ENCODE measurements around the gene STXBP5L.

STXBP5L gene

DNA sequence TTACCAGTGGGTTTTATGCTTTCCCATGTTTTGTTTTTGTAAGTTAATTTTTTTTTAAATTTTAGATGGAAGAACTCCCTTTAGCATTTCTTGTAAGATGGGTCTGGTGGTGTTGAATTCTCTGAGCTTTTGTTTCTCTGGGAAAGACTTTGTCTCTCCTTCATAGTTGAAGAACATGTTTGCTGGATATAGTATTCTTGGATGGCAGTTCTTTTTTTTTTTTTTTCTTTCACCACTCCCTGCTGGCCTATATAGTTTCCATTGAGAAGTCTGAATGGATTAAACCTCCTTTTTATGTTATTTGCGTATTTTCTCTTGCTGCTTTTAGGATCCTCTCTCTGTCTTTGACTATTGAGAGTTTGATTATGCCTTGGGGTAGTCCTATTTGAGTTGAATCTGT is 18.1 kb downstream of the STXBP5L start:
- H3K4me1 Mint-ChIP-seq (ENCODE audit: low read depth in 2 of 2): no peaks in the 10 kb centered on the region
- no peak overlapping the region for H3K4me3 Mint-ChIP-seq

DNA sequence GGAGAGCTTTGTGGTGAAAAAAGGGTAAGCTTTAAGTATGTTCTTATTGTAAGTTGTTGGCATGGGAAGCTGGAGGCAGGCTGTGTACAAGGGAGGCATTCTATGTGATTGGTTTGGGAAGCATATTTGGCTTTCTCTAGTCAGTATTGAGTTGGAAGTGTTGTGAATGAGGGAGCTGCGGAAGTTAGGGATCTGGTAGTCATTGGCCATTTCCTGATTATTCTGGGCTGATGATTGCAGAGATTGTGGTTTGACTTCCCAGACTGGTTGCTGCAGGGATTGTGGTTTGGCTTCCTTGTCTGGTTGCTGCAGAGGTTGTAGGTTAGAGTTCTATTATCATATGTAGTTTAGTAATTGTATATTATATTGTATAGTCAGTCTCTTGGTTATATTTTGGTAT is 21.0 kb downstream of the STXBP5L start:
- no peak for ATAC-seq (replicated peaks)
- H3K9me3 Mint-ChIP-seq: peaks cover 9 to 10% of the 10 kb centered on the region in 2 donors
- H3K4me1 Mint-ChIP-seq (ENCODE audit: low read depth in 2 of 2): no peaks in the 10 kb centered on the region
- H3K4me3 Mint-ChIP-seq: no peak overlapping the region
- H3K27me3 Mint-ChIP-seq: no peaks in the 10 kb centered on the region
- H3K36me3 Mint-ChIP-seq (ENCODE audit: insufficient read depth): peaks cover 2% of the 10 kb centered on the region
- no peak for DNase-seq
- no peak overlapping the region for H3K27ac Mint-ChIP-seq

More for the DNA sequence above, 18.1 kb downstream of the STXBP5L start:
- Mint-ChIP-seq H3K9me3 (peaks cover 7 to 9% of the 10 kb centered on the region in 2 donors), H3K36me3 (ENCODE audit: insufficient read depth) (peaks cover 2% of the 10 kb centered on the region), H3K27ac (no peak overlapping the region), H3K27me3 (no peaks in the 10 kb centered on the region)
- no peak for DNase-seq
- ATAC-seq (replicated peaks): no peak

DNA sequence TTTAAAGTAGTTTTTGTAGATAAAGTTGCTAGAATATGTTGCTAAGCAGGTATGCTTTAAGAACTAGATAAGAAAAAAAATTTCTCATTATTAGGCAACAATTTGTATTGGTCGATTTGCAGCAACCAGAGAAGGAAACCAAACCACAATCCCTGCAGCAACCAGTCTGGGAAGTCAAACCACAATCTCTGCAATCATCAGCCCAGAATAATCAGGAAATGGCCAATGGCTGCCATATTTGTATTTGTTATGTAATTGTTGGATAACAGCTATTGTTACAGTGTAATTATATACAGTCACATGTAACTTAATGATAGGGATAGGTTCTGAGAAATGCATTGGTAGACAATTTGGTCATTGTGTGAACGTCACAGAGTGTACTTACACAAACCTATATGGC is 23.6 kb downstream of the STXBP5L start:
- Mint-ChIP-seq H3K9me3 (peaks cover under 1 to 6% of the 10 kb centered on the region in 2 donors), H3K4me3 (no peak overlapping the region), H3K27me3 (no peaks in the 10 kb centered on the region), H3K36me3 (ENCODE audit: insufficient read depth) (peaks cover 2% of the 10 kb centered on the region), H3K27ac (no peak overlapping the region), H3K4me1 (ENCODE audit: low read depth in 2 of 2) (no peaks in the 10 kb centered on the region)
- ATAC-seq (replicated peaks): no peak
- DNase-seq: no peak

DNA sequence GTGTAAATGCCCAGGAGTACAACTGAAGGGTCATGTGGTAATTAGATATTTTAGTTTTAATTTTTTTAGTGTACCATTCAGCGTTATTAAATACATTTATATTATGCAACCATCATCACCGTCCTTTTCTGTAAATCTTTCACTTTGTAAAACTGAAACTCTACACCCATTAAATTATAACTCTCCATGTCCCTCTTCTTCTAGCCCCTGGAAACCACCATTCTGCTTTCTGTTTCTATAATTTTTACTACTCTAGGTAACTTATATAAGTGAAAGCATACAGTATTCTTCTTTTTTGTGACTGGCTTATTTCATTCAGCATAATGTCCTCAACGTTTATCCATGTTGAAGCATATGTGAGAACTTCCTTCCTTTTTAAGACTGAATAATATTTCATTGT is 48.1 kb downstream of the STXBP5L start:
- H3K9me3 Mint-ChIP-seq: peaks cover 0 to 4% of the 10 kb centered on the region in 2 donors
- H3K27me3 Mint-ChIP-seq: no peaks in the 10 kb centered on the region
- ATAC-seq (replicated peaks): no peak
- H3K27ac Mint-ChIP-seq: no peak overlapping the region
- H3K36me3 Mint-ChIP-seq (ENCODE audit: insufficient read depth): no peaks in the 10 kb centered on the region
- no peaks in the 10 kb centered on the region for H3K4me1 Mint-ChIP-seq (ENCODE audit: low read depth in 2 of 2)
- no peak overlapping the region for H3K4me3 Mint-ChIP-seq
- no peak for DNase-seq

DNA sequence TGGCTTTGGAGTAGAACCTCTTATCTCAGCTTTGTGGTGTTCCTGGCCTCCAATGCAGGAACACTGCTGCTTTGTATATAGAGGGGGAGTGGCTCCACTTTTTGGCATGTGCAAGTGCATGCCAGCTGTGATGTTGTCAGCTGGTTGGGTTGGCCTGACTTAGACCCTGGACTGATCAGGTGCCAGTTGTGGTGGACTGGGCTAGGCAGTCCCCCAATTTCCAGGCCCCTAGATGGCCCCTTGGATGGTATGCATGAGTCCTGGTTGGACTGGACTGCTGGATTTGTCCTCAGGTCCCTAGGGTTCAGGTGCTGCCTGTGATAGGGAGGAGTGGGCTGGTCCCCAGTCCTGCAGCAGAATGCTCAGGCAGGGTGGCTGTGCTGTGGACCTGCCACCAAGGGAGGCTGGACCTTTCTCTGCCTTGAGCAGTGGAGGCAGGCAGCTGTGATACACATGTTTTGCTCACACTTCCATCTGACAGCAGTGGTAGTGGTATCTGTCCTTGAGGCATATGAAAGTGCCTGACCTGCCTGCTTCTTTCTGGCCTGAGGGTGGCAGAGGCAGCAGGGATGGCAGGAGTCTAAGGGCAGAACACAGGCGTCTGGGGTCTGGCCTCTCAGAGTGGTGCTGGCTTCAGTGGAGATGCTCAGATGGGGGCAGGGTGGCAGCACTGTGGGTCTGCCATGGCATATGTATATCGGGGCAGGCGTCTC is 74.8 kb downstream of the STXBP5L start:
- peaks cover 15 to 23% of the 10 kb centered on the region in 2 donors for H3K9me3 Mint-ChIP-seq
- H3K36me3 Mint-ChIP-seq (ENCODE audit: insufficient read depth): no peaks in the 10 kb centered on the region
- H3K4me3 Mint-ChIP-seq: no peak overlapping the region
- no peak for ATAC-seq (replicated peaks)
- DNase-seq: no peak
- no peaks in the 10 kb centered on the region for H3K4me1 Mint-ChIP-seq (ENCODE audit: low read depth in 2 of 2)
- no peak overlapping the region for H3K27ac Mint-ChIP-seq
- no peaks in the 10 kb centered on the region for H3K27me3 Mint-ChIP-seq

DNA sequence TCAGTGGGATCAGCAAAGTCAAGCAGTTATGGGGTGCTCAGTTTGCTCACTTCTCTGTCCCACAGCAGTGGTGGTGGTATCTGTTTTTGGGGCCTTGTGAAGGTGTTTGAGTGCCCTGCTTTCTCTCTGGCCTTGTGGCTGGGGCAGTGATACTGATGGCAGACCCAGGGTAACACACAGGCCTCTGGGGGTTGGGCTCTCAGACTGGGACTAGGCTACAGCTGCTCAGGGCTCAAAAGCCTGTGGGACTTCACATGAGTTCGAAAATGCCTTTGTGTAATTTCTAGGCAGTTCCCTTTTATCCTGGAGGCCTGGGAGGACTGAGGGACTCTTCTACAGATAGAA is 75.3 kb downstream of the STXBP5L start:
- DNase-seq: no peak
- no peaks in the 10 kb centered on the region for H3K36me3 Mint-ChIP-seq (ENCODE audit: insufficient read depth)
- H3K4me3 Mint-ChIP-seq: no peak overlapping the region
- H3K9me3 Mint-ChIP-seq: peaks cover 13 to 18% of the 10 kb centered on the region in 2 donors
- no peaks in the 10 kb centered on the region for H3K4me1 Mint-ChIP-seq (ENCODE audit: low read depth in 2 of 2)
- H3K27me3 Mint-ChIP-seq: no peaks in the 10 kb centered on the region
- ATAC-seq (replicated peaks): no peak
- no peak overlapping the region for H3K27ac Mint-ChIP-seq

DNA sequence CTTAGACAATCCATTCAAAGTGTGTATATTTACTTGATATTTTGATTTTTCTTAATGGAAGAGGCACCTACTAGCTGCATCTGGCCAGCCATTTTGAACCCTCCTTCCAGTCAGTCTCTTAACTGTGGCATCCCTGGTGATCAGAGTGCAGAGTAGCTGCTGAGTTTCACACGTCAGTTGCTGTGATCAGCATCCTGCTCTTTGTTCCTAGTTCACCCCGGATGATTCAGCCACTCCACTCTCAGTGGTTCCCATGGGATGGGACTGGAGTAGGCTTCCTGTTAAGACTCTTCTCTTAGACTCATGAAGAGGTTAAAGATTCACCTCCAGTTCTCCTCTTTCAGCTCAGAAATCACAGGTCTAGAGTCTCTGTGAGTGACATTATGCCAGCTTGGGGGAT is 75.8 kb downstream of the STXBP5L start:
- Mint-ChIP-seq H3K4me3 (no peak overlapping the region), H3K4me1 (ENCODE audit: low read depth in 2 of 2) (no peaks in the 10 kb centered on the region), H3K9me3 (peaks cover 13 to 16% of the 10 kb centered on the region in 2 donors), H3K27ac (no peak overlapping the region), H3K27me3 (no peaks in the 10 kb centered on the region), H3K36me3 (ENCODE audit: insufficient read depth) (no peaks in the 10 kb centered on the region)
- DNase-seq: no peak
- ATAC-seq (replicated peaks): no peak

DNA sequence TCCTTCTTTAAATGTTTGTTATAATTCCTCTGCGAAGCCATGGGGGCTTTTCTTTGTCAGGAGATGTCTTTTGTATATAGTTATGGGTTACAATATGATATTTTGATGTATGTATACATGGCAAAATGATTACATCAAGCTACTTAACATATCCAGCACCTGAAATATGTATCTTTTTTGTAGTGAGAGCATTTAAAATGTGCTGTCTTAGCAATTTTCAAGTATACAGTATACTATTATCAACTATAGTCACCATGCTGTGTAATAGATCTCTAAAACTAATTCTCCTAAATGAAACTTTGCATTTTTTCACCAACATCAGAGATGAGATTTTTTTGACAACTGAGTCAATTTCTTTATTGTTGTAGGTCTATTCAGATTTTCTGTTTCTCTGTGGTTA is 77.2 kb downstream of the STXBP5L start:
- Mint-ChIP-seq H3K4me1 (ENCODE audit: low read depth in 2 of 2) (no peaks in the 10 kb centered on the region), H3K36me3 (ENCODE audit: insufficient read depth) (no peaks in the 10 kb centered on the region), H3K27me3 (no peaks in the 10 kb centered on the region), H3K27ac (no peak overlapping the region), H3K9me3 (peaks cover 10 to 17% of the 10 kb centered on the region in 2 donors), H3K4me3 (no peak overlapping the region)
- ATAC-seq (replicated peaks) (no peak), DNase-seq (no peak)

DNA sequence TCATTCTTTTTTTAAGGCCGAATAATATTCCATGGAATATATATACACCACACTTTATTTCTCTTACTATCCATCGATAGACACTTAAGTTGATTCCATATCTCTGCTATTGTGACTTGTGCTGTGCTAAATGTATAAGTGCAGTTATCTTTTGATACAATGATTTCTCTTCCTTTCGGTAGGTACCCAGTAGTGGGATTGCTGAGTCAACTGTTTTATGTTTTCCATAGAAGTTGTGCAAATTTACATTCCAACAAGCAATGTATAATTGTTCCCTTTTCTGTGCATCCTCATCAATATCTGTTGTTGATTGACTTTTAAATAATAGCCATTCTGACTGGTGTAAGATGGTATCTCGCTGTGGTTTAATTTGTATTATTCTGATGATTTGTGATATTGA is 81.0 kb downstream of the STXBP5L start:
- no peaks in the 10 kb centered on the region for H3K36me3 Mint-ChIP-seq (ENCODE audit: insufficient read depth)
- H3K27me3 Mint-ChIP-seq: no peaks in the 10 kb centered on the region
- no peak for ATAC-seq (replicated peaks)
- H3K4me3 Mint-ChIP-seq: no peak overlapping the region
- H3K27ac Mint-ChIP-seq: no peak overlapping the region
- H3K4me1 Mint-ChIP-seq (ENCODE audit: low read depth in 2 of 2): no peaks in the 10 kb centered on the region
- DNase-seq: no peak
- H3K9me3 Mint-ChIP-seq: peaks cover 4 to 17% of the 10 kb centered on the region in 2 donors

DNA sequence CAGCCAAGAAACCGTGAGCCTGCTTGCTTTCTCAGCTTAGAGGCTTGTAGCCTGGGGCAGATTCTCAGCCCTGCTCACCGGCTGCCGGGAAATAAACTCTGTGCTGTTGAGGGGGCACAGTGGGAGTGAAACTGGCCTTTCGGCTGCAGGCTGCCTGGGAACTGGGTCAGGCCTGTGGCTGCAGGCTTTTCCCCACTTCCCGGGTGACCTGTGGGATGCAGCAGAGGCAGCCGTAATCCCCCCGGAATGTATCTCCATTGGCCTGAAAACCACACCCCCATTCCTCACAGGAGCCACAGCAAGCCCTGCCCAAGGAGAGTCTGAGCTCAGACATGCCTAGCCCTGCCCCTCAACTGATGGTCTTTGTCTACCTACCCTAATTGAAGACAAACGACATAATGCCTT is 110.9 kb downstream of the STXBP5L start:
- Mint-ChIP-seq H3K36me3 (ENCODE audit: insufficient read depth) (no peaks in the 10 kb centered on the region), H3K4me1 (ENCODE audit: low read depth in 2 of 2) (no peaks in the 10 kb centered on the region), H3K9me3 (peaks cover 5 to 9% of the 10 kb centered on the region in 2 donors), H3K27me3 (no peaks in the 10 kb centered on the region), H3K4me3 (no peak overlapping the region), H3K27ac (no peak overlapping the region)
- no peak for ATAC-seq (replicated peaks)
- no peak for DNase-seq

DNA sequence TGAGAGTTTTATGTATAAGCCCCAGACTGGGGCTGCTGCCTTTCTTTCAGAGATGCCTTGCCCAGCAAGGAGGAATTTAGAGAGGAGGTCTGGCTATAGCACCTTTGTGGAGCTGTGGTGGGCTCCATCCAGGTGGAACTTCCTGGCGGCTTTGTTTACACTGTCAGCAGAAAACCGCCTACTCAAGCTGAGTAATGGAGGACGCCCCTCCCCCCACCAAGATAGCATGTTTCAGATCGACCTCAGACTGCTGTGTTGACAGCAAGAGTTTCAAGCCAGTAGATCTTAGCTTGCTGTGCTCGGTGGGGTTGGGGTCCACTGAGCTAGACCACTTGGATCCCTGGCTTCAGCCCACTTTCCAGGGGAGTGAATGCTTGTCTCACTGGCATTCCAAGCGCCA is 155.6 kb downstream of the STXBP5L start:
- no peak for ATAC-seq (replicated peaks)
- no peak for DNase-seq
- Mint-ChIP-seq H3K27ac (no peak overlapping the region), H3K4me3 (no peak overlapping the region), H3K27me3 (no peaks in the 10 kb centered on the region), H3K9me3 (peaks cover 0 to 8% of the 10 kb centered on the region in 2 donors), H3K36me3 (ENCODE audit: insufficient read depth) (no peaks in the 10 kb centered on the region), H3K4me1 (ENCODE audit: low read depth in 2 of 2) (no peaks in the 10 kb centered on the region)

DNA sequence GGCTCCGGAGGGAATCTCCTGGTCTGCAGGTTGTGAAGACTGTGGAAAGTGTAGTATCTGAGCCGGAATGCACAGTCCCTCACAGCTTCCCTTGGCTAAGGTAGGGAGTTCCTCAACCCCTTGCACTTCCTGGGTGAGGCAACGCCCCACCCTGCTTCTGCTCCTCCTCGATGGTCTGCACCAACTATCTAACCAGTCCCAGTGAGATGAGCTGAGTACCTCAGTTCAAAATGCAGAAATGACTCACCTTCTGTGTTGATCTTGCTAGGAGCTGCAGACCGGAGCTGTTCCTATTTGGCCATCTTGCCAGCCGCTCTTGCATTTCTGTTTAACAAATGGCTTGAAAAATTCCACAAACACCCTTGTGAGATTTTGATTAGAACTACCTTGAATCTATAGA is 156.1 kb downstream of the STXBP5L start:
- Mint-ChIP-seq H3K27ac (no peak overlapping the region), H3K36me3 (ENCODE audit: insufficient read depth) (no peaks in the 10 kb centered on the region), H3K27me3 (no peaks in the 10 kb centered on the region), H3K9me3 (peaks cover 0 to 8% of the 10 kb centered on the region in 2 donors), H3K4me1 (ENCODE audit: low read depth in 2 of 2) (no peaks in the 10 kb centered on the region), H3K4me3 (no peak overlapping the region)
- DNase-seq: no peak
- no peak for ATAC-seq (replicated peaks)

DNA sequence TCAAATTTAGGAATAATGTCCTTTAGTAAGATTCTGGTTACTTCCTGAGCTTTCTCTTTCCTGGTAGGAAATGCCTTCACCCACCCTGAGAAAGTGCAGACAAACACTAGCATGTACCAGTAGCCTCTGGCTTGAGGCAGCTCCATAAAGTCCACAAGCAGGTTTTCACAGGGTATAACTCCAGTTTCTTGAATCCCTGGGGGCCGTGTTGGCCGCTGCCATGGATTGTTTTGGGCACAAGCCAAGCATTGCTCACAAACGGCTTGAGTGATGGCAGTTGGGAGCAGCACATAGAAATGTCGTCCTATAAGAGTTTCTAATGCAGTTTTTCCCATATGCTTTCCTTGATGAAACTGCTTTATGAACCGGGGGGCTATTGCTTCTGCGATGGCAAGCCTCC is 164.1 kb downstream of the STXBP5L start:
- Mint-ChIP-seq H3K9me3 (peaks cover 0 to 7% of the 10 kb centered on the region in 2 donors), H3K27me3 (no peaks in the 10 kb centered on the region), H3K36me3 (ENCODE audit: insufficient read depth) (no peaks in the 10 kb centered on the region), H3K4me3 (no peak overlapping the region), H3K4me1 (ENCODE audit: low read depth in 2 of 2) (no peaks in the 10 kb centered on the region), H3K27ac (no peak overlapping the region)
- no peak for ATAC-seq (replicated peaks)
- DNase-seq: no peak

DNA sequence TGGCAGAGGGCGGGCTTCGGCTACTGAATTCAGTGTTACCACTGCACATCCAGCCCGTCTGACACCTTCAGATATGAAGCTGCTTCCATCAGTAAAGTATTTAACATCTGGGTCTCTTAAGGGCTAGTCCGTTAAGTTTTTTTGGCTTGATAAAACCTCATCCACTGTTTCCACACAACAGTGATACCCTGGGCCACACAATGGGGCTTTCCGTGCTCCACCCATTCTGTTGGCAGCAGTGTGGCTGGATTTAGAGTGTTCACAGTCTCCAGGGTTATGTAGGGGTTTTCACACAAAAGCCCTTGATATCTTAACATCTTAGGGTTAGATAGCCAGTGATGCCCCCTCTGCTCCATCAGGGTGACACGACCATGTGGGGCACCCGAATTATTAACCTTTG is 165.0 kb downstream of the STXBP5L start:
- no peaks in the 10 kb centered on the region for H3K4me1 Mint-ChIP-seq (ENCODE audit: low read depth in 2 of 2)
- no peak for DNase-seq
- ATAC-seq (replicated peaks): no peak
- H3K4me3 Mint-ChIP-seq: no peak overlapping the region
- H3K36me3 Mint-ChIP-seq (ENCODE audit: insufficient read depth): no peaks in the 10 kb centered on the region
- H3K27ac Mint-ChIP-seq: no peak overlapping the region
- H3K27me3 Mint-ChIP-seq: no peaks in the 10 kb centered on the region
- H3K9me3 Mint-ChIP-seq: peaks cover 0 to 7% of the 10 kb centered on the region in 2 donors

DNA sequence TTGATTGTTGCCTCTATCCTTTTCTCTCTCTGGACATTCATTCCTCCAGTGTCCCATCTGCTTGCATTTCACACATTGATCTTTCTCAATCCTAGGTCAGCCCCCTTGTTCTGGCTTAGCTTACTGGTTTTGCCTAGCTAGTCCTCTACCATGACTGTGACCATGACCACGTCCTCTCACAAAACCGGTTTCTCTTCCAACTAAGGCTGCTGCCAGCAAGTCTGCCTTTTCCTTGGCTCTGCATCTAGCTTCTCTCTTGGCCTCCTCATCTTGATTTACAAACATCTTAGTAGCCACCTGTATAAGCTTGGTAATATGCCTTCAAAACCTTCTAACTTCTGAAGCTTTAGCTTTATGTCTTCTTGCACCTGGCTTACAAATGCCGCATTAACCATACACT is 167.2 kb downstream of the STXBP5L start:
- no peaks in the 10 kb centered on the region for H3K27me3 Mint-ChIP-seq
- no peak overlapping the region for H3K27ac Mint-ChIP-seq
- H3K36me3 Mint-ChIP-seq (ENCODE audit: insufficient read depth): no peaks in the 10 kb centered on the region
- no peaks in the 10 kb centered on the region for H3K4me1 Mint-ChIP-seq (ENCODE audit: low read depth in 2 of 2)
- H3K9me3 Mint-ChIP-seq: peaks cover 0 to 7% of the 10 kb centered on the region in 2 donors
- H3K4me3 Mint-ChIP-seq: no peak overlapping the region
- ATAC-seq (replicated peaks) (no peak), DNase-seq (no peak)

Data from effector memory CD8-positive, alpha-beta T cell (primary cell).